A549 (cell line): ENCODE results near the gene MYBL2. TPM values are rescaled to one million over a fixed set of nuclear protein-coding genes. Genes with fewer than 3 reads are reported as not detected.

Experiments used
- ATAC-seq, 2 experiments: fragments of 200-7000 bp in 1 of 2; fragments of >200 bp in 1 of 2; cut with Nextera tagmentation in 1 of 2; cut with Tn5 transposase in 1 of 2; 3 replicates each; pipeline versions ENCODE4 v1.8.0 to v1.9.1; 2018 to 2020; ENCODE audit warnings: mild to moderate bottlenecking in 1 of 2, moderate library complexity in 1 of 2
- CTCF ChIA-PET: fragments of 300-600 bp; sonication (Branson Sonifier 250); formaldehyde crosslinking; extraction: SDS; loops from one replicate; lab custom pipeline; 2021; ENCODE audit warnings: antibody characterized with exemption, inconsistent platforms; lab: Yijun Ruan, JAX
- POLR2A ChIA-PET: fragments of 350-600 bp; formaldehyde crosslinking; extraction: SDS; loops from one replicate; lab custom pipeline; 2021; ENCODE audit warnings: antibody characterized with exemption, inconsistent platforms; lab: Yijun Ruan, JAX
- DNase-seq, 2 experiments: peaks; one replicate each; pipeline versions ENCODE4 v3.0.0 to v3.0.0-alpha.2; 2011 to 2016; ENCODE audit warnings: low read depth in 1 of 2, low spot score in 1 of 2
- FAIRE-seq: peaks from 2 replicates; lab custom pipeline; 2011; peaks lifted over from hg19 to GRCh38; lab: Jason Lieb, UNC
- H3K27ac ChIP-seq, 2 experiments: fragments of >200 bp; sonication (Bioruptor Twin); formaldehyde crosslinking; 3 replicates each; pipeline ENCODE4 v1.5.1; 2016 to 2017
- H3K4me1 ChIP-seq: fragments of >200 bp; sonication (Bioruptor Twin); formaldehyde crosslinking; 3 replicates; pipeline ENCODE4 v1.6.1; 2016
- H3K4me2 ChIP-seq: fragments of >200 bp; sonication (Bioruptor Twin); formaldehyde crosslinking; 3 replicates; pipeline ENCODE4 v1.6.1; 2016
- H3K4me3 ChIP-seq: fragments of >200 bp; sonication (Bioruptor Twin); formaldehyde crosslinking; 3 replicates; pipeline ENCODE4 v1.5.1; 2016
- H3K9me3 ChIP-seq: fragments of >200 bp; sonication (Bioruptor Twin); formaldehyde crosslinking; 3 replicates; pipeline ENCODE4 v1.6.1; 2016
- BHLHE40 ChIP-seq: IDR thresholded peaks from 2 replicates; pipeline ENCODE4 v1.6.1; 2012; ENCODE audit warnings: low read depth, low read length, inconsistent platforms
- CEBPB ChIP-seq, 2 experiments: fragments of >200 bp in 1 of 2; sonication (Bioruptor Twin) in 1 of 2; formaldehyde crosslinking in 1 of 2; IDR thresholded peaks; 2 replicates each; pipeline ENCODE4 v1.6.1; 2012 to 2016
- CHD4 ChIP-seq: fragments of 200-600 bp; sonication (generic); IDR thresholded peaks from 2 replicates; pipeline ENCODE4 v1.6.1; 2016; ENCODE audit warnings: antibody characterized with exemption, mild to moderate bottlenecking, borderline replicate concordance
- EP300 ChIP-seq, 2 experiments: fragments of >200 bp; sonication (Bioruptor Twin); formaldehyde crosslinking; IDR thresholded peaks; 2 replicates in 1 of 2; 3 replicates in 1 of 2; pipeline ENCODE4 v1.6.1; 2016 to 2017
- FOSL2 ChIP-seq, 2 experiments: fragments of 450-650 bp in 1 of 2; fragments of >200 bp in 1 of 2; sonication (Bioruptor Twin) in 1 of 2; formaldehyde crosslinking; IDR thresholded peaks; 2 replicates each; pipeline versions ENCODE4 v1.5.0 to v1.6.1; 2016 to 2020; ENCODE audit warnings: mild to moderate bottlenecking in 1 of 2, moderate library complexity in 1 of 2
- FOXS1 ChIP-seq: fragments of 250-450 bp; sonication (Bioruptor Pico); IDR thresholded peaks from 2 replicates; pipeline ENCODE4 v1.5.0; 2020; ENCODE audit warnings: mild to moderate bottlenecking, moderate library complexity
- GATA3 ChIP-seq: IDR thresholded peaks from 2 replicates; pipeline ENCODE4 v1.6.1; 2012; ENCODE audit warnings: borderline replicate concordance
- HDAC2 ChIP-seq: fragments of 200-600 bp; sonication (generic); IDR thresholded peaks from 2 replicates; pipeline ENCODE4 v1.6.1; 2016
- HMGXB4 ChIP-seq: fragments of 250-450 bp; sonication (Bioruptor Pico); IDR thresholded peaks from 2 replicates; pipeline ENCODE4 v1.5.0; 2021; ENCODE audit warnings: mild to moderate bottlenecking, moderate library complexity, borderline replicate concordance
- JUN ChIP-seq, 2 experiments: fragments of >200 bp; sonication (Bioruptor Twin); formaldehyde crosslinking; IDR thresholded peaks; 2 replicates in 1 of 2; 3 replicates in 1 of 2; pipeline ENCODE4 v1.6.1; 2016 to 2017
- KDM5A ChIP-seq: fragments of 200-600 bp; sonication (generic); IDR thresholded peaks from 2 replicates; pipeline ENCODE4 v1.6.1; 2016; ENCODE audit warnings: antibody characterized with exemption, mild to moderate bottlenecking
- MYC ChIP-seq: IDR thresholded peaks from 2 replicates; pipeline ENCODE4 v1.6.1; 2012; ENCODE audit warnings: mild to moderate bottlenecking, inconsistent platforms, low read length, improper control_type of control experiment, borderline replicate concordance
- NPAS2 ChIP-seq: fragments of 250-450 bp; sonication (Bioruptor Pico); IDR thresholded peaks from 2 replicates; pipeline ENCODE4 v1.8.0; 2022; ENCODE audit warnings: mild to moderate bottlenecking, moderate library complexity, borderline replicate concordance
- NR3C1 ChIP-seq: fragments of >200 bp; sonication (Bioruptor Twin); formaldehyde crosslinking; IDR thresholded peaks from 3 replicates; pipeline ENCODE4 v1.6.1; 2017
- PBX3 ChIP-seq: IDR thresholded peaks from 2 replicates; pipeline ENCODE4 v1.6.1; 2012
- PHF8 ChIP-seq: fragments of 200-600 bp; sonication (generic); IDR thresholded peaks from 2 replicates; pipeline ENCODE4 v1.6.1; 2016; ENCODE audit warnings: low read depth, mild to moderate bottlenecking, antibody characterized with exemption, moderate library complexity, borderline replicate concordance
- POLR2A ChIP-seq: IDR thresholded peaks from 2 replicates; pipeline ENCODE4 v1.6.1; 2012; ENCODE audit warnings: mild to moderate bottlenecking, low read length
- POLR2AphosphoS2 ChIP-seq: conservative IDR thresholded peaks from 2 replicates; pipeline ENCODE4 v1.6.1; 2012; ENCODE audit warnings: low read length, improper control_type of control experiment, inconsistent platforms
- RAD21 ChIP-seq, 2 experiments: fragments of >200 bp in 1 of 2; sonication (Bioruptor Twin) in 1 of 2; formaldehyde crosslinking in 1 of 2; IDR thresholded peaks in 1 of 2; conservative IDR thresholded peaks in 1 of 2; 2 replicates in 1 of 2; 3 replicates in 1 of 2; pipeline ENCODE4 v1.6.1; 2012 to 2018; ENCODE audit warnings: inconsistent platforms in 1 of 2
- RARB ChIP-seq: fragments of 250-450 bp; sonication (Bioruptor Pico); IDR thresholded peaks from 2 replicates; pipeline ENCODE4 v1.8.0; 2021; ENCODE audit warnings: mild to moderate bottlenecking, moderate library complexity
- RCOR1 ChIP-seq: fragments of 150-350 bp; IDR thresholded peaks from 2 replicates; pipeline ENCODE4 v1.6.1; 2014; ENCODE audit warnings: antibody characterized with exemption, low read length, low read depth
- SMC3 ChIP-seq: fragments of >200 bp; sonication (Bioruptor Twin); formaldehyde crosslinking; IDR thresholded peaks from 3 replicates; pipeline ENCODE4 v1.6.1; 2018; ENCODE audit warnings: inconsistent platforms
- SREBF2 ChIP-seq: fragments of 450-650 bp; IDR thresholded peaks from 2 replicates; pipeline ENCODE4 v1.6.1; 2014; ENCODE audit warnings: mild to moderate bottlenecking, moderate library complexity
- ZNF302 ChIP-seq: fragments of 250-450 bp; sonication (Bioruptor Pico); IDR thresholded peaks from 2 replicates; pipeline ENCODE4 v1.9.0; 2021; ENCODE audit warnings: inconsistent platforms, mild to moderate bottlenecking, moderate library complexity
- ZSCAN20 ChIP-seq: fragments of 250-450 bp; sonication (Bioruptor Pico); IDR thresholded peaks from 2 replicates; pipeline ENCODE4 v1.8.0; 2022; ENCODE audit warnings: mild to moderate bottlenecking, moderate library complexity
- WGBS: methylation state at CpG from one replicate; pipeline ENCODE4 v1.1.6; 2017; ENCODE audit errors: missing lambda C conversion rate; 5-methylcytosine and 5-hydroxymethylcytosine counted together
- polyA plus RNA-seq, 4 experiments: library from polyadenylated mRNA; depleted of rRNA in 3 of 4; stranded (reverse); fragments of >200 nt; fragmentation: RNase III in 1 of 4; extraction: RNeasy Plus Mini Kit Qiagen cat#74134 plus additional on column Dnase treatment in 1 of 4; gene quantifications; 2 replicates in 3 of 4; 3 replicates in 1 of 4; pipeline ENCODE4 v1.2.3, GENCODE V29; 2011 to 2017
- TF ChIP-seq, protein P1 (sequence below): fragments of >200 bp; sonication (Bioruptor Twin); formaldehyde crosslinking; IDR thresholded peaks from 3 replicates; pipeline ENCODE4 v1.5.1; 2016
- TF ChIP-seq, protein P2 (sequence below): IDR thresholded peaks from 2 replicates; pipeline ENCODE4 v1.6.1; 2012
- TF ChIP-seq, protein P3 (sequence below): fragments of >200 bp; sonication (Bioruptor Twin); formaldehyde crosslinking; IDR thresholded peaks from 3 replicates; pipeline ENCODE4 v1.6.1; 2016

Gene MYBL2
- polyA plus RNA-seq, 2 of the 4 experiments (the other 2 are of a cell fraction), result 19.9 to 53.7 TPM

DNA sequence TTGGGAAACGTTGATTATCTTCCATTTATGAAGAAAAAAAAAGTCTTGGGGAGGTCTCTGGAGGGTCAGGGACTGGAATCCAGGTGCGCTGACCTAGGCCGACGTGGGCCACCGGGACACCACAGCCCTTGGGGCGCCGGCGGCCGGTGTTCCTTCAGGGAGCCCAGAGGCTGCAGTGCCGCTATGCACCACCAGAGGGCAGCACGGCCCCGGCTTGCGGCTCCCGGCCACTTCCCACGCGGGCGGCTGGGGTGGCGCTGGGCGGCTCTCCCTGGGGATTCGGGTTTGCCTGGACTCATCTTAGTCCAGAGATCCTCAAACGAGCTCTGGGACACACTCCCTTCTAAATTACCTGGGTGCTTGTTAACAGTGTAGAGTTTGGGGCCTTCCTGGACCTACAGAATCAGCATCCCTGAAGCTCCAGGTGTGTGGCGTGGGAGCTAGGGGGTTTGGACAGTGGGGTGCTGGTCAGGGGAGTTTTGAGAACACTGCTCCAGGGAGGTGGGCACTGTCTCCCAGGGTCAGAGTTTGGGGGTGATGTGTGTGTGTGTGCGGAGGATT lies 82.9 kb downstream of the MYBL2 start:
- peak overlapping the region; percentile 56 for H3K4me2 ChIP-seq
- no peak for FAIRE-seq
- H3K9me3 ChIP-seq, result no peaks in the 10 kb centered on the region
- ChIA-PET CTCF (interaction anchor here (0.6 to 10.3 kb wide), 73 partner anchors 8 to 457 kb away, joined by 3 to 210 read pairs (median 5); partner anchors contain the start of gene MYBL2), POLR2A (no interaction called here)
- no peak overlapping the region for H3K4me3 ChIP-seq
- DNase-seq, result peak; percentile 44 to 78
- WGBS, result 9% methylated on average over 19 of the region's 23 CpGs
- peak overlapping the region; percentile 34 to 69; a peak in 5 of 6 replicates for H3K27ac ChIP-seq
- ATAC-seq, result peak; percentile 92 to 95
- no peak for TF ChIP-seq RARB (CRISPR knock-in tag)
- TF ChIP-seq POLR2AphosphoS2, result no peak
- TF ChIP-seq, protein P1, sequence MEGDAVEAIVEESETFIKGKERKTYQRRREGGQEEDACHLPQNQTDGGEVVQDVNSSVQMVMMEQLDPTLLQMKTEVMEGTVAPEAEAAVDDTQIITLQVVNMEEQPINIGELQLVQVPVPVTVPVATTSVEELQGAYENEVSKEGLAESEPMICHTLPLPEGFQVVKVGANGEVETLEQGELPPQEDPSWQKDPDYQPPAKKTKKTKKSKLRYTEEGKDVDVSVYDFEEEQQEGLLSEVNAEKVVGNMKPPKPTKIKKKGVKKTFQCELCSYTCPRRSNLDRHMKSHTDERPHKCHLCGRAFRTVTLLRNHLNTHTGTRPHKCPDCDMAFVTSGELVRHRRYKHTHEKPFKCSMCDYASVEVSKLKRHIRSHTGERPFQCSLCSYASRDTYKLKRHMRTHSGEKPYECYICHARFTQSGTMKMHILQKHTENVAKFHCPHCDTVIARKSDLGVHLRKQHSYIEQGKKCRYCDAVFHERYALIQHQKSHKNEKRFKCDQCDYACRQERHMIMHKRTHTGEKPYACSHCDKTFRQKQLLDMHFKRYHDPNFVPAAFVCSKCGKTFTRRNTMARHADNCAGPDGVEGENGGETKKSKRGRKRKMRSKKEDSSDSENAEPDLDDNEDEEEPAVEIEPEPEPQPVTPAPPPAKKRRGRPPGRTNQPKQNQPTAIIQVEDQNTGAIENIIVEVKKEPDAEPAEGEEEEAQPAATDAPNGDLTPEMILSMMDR, result peak; percentile 94
- TF ChIP-seq NPAS2, result no peak
- TF ChIP-seq RAD21 (conservative IDR thresholded peaks at IDR 0.05 in 1 of 2, IDR thresholded peaks at IDR 0.05 in 1 of 2), result peak; percentile 94 to 99
- no peak for TF ChIP-seq NR3C1
- no peak for TF ChIP-seq FOXS1
- TF ChIP-seq SMC3, result peak; percentile 99
- TF ChIP-seq SREBF2, result no peak
- no peak for TF ChIP-seq FOSL2 (IDR thresholded peaks at IDR 0.05)
- no peak for TF ChIP-seq FOSL2 (CRISPR knock-in tag; IDR thresholded peaks at IDR 0.05)
- TF ChIP-seq RCOR1, result no peak
- no peak for TF ChIP-seq JUN (IDR thresholded peaks at IDR 0.05)
- no peak for TF ChIP-seq MYC
- TF ChIP-seq PHF8, result no peak
- no peak for TF ChIP-seq CEBPB (IDR thresholded peaks at IDR 0.05)
- TF ChIP-seq, protein P2, sequence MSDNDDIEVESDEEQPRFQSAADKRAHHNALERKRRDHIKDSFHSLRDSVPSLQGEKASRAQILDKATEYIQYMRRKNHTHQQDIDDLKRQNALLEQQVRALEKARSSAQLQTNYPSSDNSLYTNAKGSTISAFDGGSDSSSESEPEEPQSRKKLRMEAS, result no peak
- TF ChIP-seq EP300 (IDR thresholded peaks at IDR 0.05), result no peak
- TF ChIP-seq HDAC2, result no peak
- TF ChIP-seq PBX3, result no peak
- TF ChIP-seq BHLHE40, result no peak
- no peak for TF ChIP-seq GATA3
- TF ChIP-seq ZSCAN20 (CRISPR knock-in tag), result no peak
- H3K4me1 ChIP-seq, result peaks cover 7% of the 10 kb centered on the region; the same call in 2 of the 3 replicates

GRCh38 chr20:43750774-43751166 lies 83.9 kb downstream of the MYBL2 start:
- CTCF ChIA-PET, result interaction anchor here (0.8 to 10.3 kb wide), 31 partner anchors 9 to 395 kb away, joined by 3 to 210 read pairs (median 6); partner anchors contain the start of gene MYBL2
- Histone ChIP-seq H3K4me2 (no peak overlapping the region), H3K9me3 (no peaks in the 10 kb centered on the region), H3K4me1 (peaks cover 7% of the 10 kb centered on the region; the same call in 2 of the 3 replicates), H3K27ac (no peak overlapping the region), H3K4me3 (no peak overlapping the region)
- TF ChIP-seq HMGXB4 (CRISPR knock-in tag), result no peak
- TF ChIP-seq POLR2A, result no peak
- TF ChIP-seq MYC, result no peak
- TF ChIP-seq CEBPB (IDR thresholded peaks at IDR 0.05), result no peak
- TF ChIP-seq KDM5A, result no peak
- TF ChIP-seq, protein P3, sequence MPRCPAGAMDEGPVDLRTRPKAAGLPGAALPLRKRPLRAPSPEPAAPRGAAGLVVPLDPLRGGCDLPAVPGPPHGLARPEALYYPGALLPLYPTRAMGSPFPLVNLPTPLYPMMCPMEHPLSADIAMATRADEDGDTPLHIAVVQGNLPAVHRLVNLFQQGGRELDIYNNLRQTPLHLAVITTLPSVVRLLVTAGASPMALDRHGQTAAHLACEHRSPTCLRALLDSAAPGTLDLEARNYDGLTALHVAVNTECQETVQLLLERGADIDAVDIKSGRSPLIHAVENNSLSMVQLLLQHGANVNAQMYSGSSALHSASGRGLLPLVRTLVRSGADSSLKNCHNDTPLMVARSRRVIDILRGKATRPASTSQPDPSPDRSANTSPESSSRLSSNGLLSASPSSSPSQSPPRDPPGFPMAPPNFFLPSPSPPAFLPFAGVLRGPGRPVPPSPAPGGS, result no peak
- no peak for TF ChIP-seq ZNF302 (CRISPR knock-in tag)
- TF ChIP-seq CHD4, result no peak
- FAIRE-seq (no peak), ATAC-seq (no peak), DNase-seq (no peak)
- POLR2A ChIA-PET, result interaction anchor here (0.6 kb wide), 1 partner anchor 321 kb away, joined by 3 read pairs; no protein-coding TSS in a partner anchor
